Measurements from ENCODE around the gene SCAPER. TPM values are rescaled to one million over a fixed set of nuclear protein-coding genes. Genes with fewer than 3 reads are reported as not detected.
A peak's percentile ranks its signal among the peaks of the same experiment; 100 is the strongest.

Gene SCAPER
- total RNA-seq, 2 donors from 2014 or later = 30.9 to 34.7 TPM

DNA sequence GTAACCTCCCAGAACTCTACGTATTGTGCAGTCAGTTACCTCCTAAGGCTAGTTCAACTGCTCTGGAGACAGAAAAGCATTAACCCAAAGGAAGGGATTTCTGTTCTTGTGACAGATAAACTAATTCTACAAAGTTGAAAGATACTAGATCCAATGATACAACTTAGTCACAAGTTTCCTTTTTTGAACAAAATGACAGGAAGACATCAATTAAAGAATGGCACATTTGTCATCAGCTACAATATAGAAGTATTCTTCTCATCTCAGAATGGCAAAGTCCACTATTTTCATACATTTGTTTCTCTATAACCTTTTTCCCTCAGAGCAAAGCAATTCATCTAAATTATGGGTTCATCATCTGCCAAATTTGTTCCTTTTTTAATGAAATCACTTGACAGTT is 524.9 kb downstream of the SCAPER start:
- ATAC-seq (replicated peaks in 1 of 2) = no peak
- DNase-seq = no peak
- H3K4me3 Mint-ChIP-seq = no peak overlapping the region
- no peak overlapping the region for H3K27ac Mint-ChIP-seq
- H3K9me3 Mint-ChIP-seq = no peaks in the 10 kb centered on the region
- H3K27me3 Mint-ChIP-seq (ENCODE audit: low read depth) = no peaks in the 10 kb centered on the region
- peaks cover 1 to 4% of the 10 kb centered on the region in 2 donors for H3K36me3 Mint-ChIP-seq (ENCODE audit: insufficient read depth in 2 of 2)
- peaks cover 9% of the 10 kb centered on the region for H3K4me1 Mint-ChIP-seq (ENCODE audit: low read depth)

DNA sequence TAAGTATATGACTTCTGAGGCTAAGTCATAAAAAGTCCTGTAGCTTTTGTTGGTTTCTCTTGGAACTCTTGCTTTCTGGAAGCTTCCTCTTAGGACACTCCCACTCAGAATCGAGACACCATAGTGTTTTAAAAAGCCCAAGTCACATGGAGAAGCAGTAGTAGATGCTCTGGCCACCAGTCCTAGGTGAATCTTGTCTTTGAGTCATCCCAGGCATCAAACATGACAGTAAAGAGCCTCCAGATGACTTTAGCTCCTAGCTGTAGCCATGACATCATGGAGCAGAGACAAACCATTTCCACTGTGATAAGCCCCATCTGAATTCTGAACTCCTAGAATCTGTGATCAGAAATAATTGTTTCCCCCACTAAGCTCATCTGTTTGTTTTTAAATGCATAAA is 526.4 kb downstream of the SCAPER start:
- Mint-ChIP-seq H3K4me1 (ENCODE audit: low read depth) (peaks cover 7% of the 10 kb centered on the region), H3K27ac (peak overlapping the region; percentile 30), H3K9me3 (no peaks in the 10 kb centered on the region), H3K36me3 (ENCODE audit: insufficient read depth in 2 of 2) (peaks cover 1 to 5% of the 10 kb centered on the region in 2 donors), H3K4me3 (no peak overlapping the region), H3K27me3 (ENCODE audit: low read depth) (no peaks in the 10 kb centered on the region)
- DNase-seq = no peak
- peak; percentile 36 to 53 for ATAC-seq (replicated peaks in 1 of 2)

DNA sequence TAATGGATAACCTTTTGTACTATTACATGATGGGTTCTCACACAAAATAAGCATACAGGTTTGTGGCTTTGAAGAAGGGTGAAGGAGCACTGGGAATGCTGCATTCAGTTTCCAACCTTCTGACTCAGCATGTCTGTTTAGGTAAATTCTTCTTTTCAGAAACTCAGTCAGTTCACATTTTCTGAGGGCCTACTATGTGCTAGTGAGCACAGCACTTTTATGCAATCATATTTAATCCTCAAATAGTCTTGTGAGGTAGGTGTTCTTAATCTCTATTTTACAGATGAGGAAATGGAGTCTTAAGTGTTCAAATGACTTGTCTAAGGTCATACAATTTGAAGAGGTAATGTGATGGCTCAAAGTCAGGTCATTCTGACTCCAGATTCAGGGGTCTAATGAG is 527.4 kb downstream of the SCAPER start:
- Mint-ChIP-seq H3K27ac (no peak overlapping the region), H3K4me3 (no peak overlapping the region), H3K36me3 (ENCODE audit: insufficient read depth in 2 of 2) (peaks cover 1 to 6% of the 10 kb centered on the region in 2 donors), H3K9me3 (no peaks in the 10 kb centered on the region), H3K27me3 (ENCODE audit: low read depth) (no peaks in the 10 kb centered on the region), H3K4me1 (ENCODE audit: low read depth) (no peaks in the 10 kb centered on the region)
- ATAC-seq (replicated peaks in 1 of 2) (no peak), DNase-seq (no peak)

DNA sequence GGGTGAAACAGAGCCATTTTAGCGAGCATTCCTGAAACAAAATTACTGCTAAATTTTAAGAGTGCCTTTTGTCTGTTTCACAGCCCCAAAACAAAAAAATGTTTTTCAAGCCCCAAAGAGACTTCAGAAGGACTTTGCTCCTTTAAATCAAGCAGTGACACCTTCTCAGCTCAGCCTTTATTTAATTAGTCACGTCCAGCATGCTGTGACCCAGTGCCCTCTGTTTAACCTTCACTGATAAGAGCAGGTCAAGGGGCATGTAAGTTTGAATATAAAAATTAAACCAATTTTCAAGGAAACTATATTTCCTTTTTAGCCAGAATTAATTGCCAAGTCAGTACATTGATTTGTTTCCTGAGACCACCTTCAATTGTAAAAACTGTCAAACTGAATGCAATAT is 527.9 kb downstream of the SCAPER start:
- Mint-ChIP-seq H3K36me3 (ENCODE audit: insufficient read depth in 2 of 2) (peaks cover 1 to 6% of the 10 kb centered on the region in 2 donors), H3K4me3 (no peak overlapping the region), H3K27me3 (ENCODE audit: low read depth) (no peaks in the 10 kb centered on the region), H3K4me1 (ENCODE audit: low read depth) (no peaks in the 10 kb centered on the region), H3K27ac (no peak overlapping the region), H3K9me3 (no peaks in the 10 kb centered on the region)
- DNase-seq (no peak), ATAC-seq (replicated peaks in 1 of 2) (no peak)

DNA sequence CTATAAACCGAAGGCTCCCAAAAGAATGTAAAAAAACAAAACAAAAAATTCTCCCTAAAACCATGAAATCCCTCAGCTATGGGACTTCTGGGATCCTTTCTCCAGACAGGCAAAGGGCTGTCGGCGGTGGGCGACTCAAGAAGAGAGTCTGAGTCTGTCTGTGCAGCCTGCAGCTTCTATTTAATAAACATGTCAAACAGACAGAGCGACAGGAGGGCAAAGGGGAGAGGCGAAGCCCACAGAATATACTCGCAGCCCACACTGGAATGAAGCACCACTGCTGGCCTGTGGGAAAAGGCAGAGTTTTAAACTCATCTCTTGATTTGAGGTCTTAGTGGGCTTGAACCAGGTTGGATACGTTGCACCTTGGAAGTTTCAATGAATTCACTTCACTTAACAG is 528.3 kb downstream of the SCAPER start:
- Mint-ChIP-seq H3K36me3 (ENCODE audit: insufficient read depth in 2 of 2) (peaks cover 0 to 6% of the 10 kb centered on the region in 2 donors), H3K27me3 (ENCODE audit: low read depth) (no peaks in the 10 kb centered on the region), H3K4me1 (ENCODE audit: low read depth) (no peaks in the 10 kb centered on the region), H3K9me3 (no peaks in the 10 kb centered on the region), H3K4me3 (no peak overlapping the region), H3K27ac (no peak overlapping the region)
- no peak for ATAC-seq (replicated peaks in 1 of 2)
- no peak for DNase-seq

DNA sequence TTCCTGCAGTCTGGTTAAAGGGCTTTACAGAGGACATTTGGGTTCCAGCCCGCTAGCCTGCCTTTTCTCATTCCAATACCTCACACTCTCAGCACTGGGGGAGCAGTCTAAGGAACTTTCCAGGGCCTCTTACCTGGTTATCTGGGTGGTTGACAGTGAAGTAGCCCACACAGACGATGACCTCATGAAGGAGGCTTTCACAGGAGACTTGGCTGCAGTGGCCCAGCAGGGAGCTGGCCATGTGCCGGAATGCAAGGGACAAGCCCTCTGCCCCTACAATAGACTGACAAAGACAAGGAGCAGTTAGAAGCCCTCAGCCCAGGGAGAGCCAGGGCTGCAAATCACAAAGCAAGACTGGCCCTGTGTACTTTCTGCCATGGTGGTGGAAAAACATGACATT is 529.1 kb downstream of the SCAPER start:
- Mint-ChIP-seq H3K27me3 (ENCODE audit: low read depth) (no peaks in the 10 kb centered on the region), H3K27ac (no peak overlapping the region), H3K9me3 (no peaks in the 10 kb centered on the region), H3K36me3 (ENCODE audit: insufficient read depth in 2 of 2) (peaks cover 0 to 6% of the 10 kb centered on the region in 2 donors), H3K4me3 (no peak overlapping the region), H3K4me1 (ENCODE audit: low read depth) (no peaks in the 10 kb centered on the region)
- no peak for ATAC-seq (replicated peaks in 1 of 2)
- no peak for DNase-seq

DNA sequence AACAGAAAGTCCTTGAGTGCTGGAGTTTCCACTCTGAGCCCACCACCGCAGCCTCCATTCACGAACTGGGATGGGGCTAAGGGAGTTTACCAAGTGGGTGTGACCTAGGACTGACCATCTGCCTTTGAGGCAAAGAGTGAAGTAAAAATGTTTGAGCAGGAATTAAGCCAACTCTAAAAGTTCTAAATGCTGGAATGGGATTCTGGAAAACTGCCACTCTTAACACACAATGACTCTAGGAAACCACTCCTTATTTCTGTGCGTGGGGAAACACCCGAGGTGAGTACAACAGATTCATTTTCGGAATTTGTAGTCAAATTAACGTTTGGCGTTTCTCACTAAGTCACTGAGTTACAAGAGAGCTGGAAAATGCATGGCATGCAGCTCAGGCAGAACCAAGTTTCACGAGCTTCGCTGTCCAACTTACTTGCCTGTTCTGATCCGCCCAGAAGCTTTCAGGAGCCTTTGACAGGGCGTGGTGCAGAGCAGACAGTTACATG is 537.0 kb downstream of the SCAPER start:
- no peaks in the 10 kb centered on the region for H3K4me1 Mint-ChIP-seq (ENCODE audit: low read depth)
- no peak for DNase-seq
- H3K9me3 Mint-ChIP-seq = no peaks in the 10 kb centered on the region
- H3K36me3 Mint-ChIP-seq (ENCODE audit: insufficient read depth in 2 of 2) = no peaks in the 10 kb centered on the region
- no peak for ATAC-seq (replicated peaks in 1 of 2)
- H3K27ac Mint-ChIP-seq = no peak overlapping the region
- no peak overlapping the region for H3K4me3 Mint-ChIP-seq
- H3K27me3 Mint-ChIP-seq (ENCODE audit: low read depth) = no peaks in the 10 kb centered on the region

DNA sequence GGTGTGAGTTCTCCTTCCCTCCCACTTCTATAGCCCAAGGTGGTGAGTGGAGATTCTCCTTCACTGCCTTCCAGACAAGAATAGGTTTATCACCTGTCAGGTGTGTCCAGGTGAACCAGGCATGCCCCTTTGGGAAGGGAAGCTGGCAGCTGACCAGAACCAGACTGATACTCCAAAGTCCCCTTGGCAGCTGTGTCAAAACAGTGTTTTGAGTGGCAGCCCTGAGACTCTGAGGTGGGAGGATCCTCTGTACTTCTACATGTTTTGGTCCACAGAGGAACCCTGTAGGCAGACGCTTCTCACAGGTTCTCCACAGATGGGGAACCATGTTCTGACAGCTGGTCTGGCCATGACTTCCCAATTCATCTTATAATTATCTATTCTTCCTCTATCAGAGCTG is 538.4 kb downstream of the SCAPER start:
- Mint-ChIP-seq H3K4me3 (no peak overlapping the region), H3K27me3 (ENCODE audit: low read depth) (no peaks in the 10 kb centered on the region), H3K9me3 (no peaks in the 10 kb centered on the region)

DNA sequence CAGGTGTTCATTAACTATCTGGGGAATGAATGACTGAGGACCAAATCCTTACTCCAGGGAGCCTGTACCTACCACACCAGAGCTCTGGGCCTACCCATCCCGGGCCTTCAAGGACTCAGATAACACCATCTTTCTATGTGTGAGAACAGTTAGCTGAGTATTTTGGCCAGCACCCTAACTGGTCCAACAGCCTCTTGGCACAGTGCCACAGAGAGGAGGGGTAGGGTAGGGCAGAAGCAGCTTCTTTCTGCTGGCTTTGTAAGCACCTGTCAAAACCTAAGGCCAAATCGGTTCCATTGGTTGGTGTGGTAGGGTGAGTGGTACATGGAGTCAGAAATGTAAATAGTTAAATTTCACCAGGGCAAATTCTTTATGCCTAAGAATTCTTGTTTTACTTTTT is 541.9 kb downstream of the SCAPER start:
- Mint-ChIP-seq H3K4me3 (no peak overlapping the region), H3K27me3 (ENCODE audit: low read depth) (no peaks in the 10 kb centered on the region), H3K27ac (no peak overlapping the region), H3K9me3 (no peaks in the 10 kb centered on the region), H3K4me1 (ENCODE audit: low read depth) (no peaks in the 10 kb centered on the region), H3K36me3 (ENCODE audit: insufficient read depth in 2 of 2) (peaks cover 0 to 2% of the 10 kb centered on the region in 2 donors)
- DNase-seq (no peak), ATAC-seq (replicated peaks in 1 of 2) (no peak)

More for the DNA sequence above, 538.4 kb downstream of the SCAPER start:
- H3K36me3 Mint-ChIP-seq (ENCODE audit: insufficient read depth in 2 of 2) = peaks cover 0 to 2% of the 10 kb centered on the region in 2 donors
- DNase-seq (no peak), ATAC-seq (replicated peaks in 1 of 2) (no peak)
- H3K4me1 Mint-ChIP-seq (ENCODE audit: low read depth) = no peaks in the 10 kb centered on the region
- H3K27ac Mint-ChIP-seq = no peak overlapping the region

DNA sequence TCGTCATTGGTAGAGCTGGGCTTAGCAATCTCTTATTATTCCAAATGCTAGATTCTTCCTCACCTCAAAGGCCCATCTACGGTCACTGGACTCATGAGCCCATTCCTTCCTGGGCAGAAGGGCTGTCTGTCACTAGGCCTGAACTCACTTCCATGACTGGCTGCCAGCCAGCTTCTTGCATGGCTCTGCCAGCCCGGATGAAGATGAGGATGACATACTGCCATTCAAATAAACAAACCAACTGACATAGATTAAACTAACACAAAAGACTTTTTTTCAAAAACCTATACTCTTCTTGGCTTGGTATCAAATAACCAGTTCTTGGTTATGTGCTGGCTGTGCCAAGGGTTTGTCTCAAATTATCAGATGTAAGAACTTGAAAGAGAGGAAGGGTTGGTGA is 544.7 kb downstream of the SCAPER start:
- Mint-ChIP-seq H3K9me3 (no peaks in the 10 kb centered on the region), H3K27me3 (ENCODE audit: low read depth) (no peaks in the 10 kb centered on the region), H3K36me3 (ENCODE audit: insufficient read depth in 2 of 2) (peaks cover 0 to 2% of the 10 kb centered on the region in 2 donors), H3K4me1 (ENCODE audit: low read depth) (no peaks in the 10 kb centered on the region), H3K27ac (no peak overlapping the region), H3K4me3 (no peak overlapping the region)
- no peak for DNase-seq
- no peak for ATAC-seq (replicated peaks in 1 of 2)

DNA sequence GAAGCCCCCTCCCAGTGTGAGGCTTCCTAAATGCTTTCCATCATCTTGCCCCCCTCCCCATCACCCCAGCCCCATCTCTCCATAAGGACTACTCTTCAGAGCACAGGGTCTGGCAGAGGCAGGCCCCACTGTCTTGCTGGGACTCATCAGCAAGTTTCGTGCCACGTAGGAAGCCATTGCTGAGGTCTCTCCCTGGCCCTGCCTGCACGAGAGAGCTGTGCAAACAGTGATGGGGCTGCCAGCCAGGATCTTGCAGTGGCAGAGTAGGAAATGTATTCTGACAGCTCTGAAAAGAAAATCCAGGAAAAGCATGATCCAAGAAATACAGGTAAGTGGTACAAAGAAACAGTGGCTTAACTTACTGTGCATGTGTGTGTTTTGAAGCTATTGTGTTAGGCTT is 546.0 kb downstream of the SCAPER start:
- Mint-ChIP-seq H3K9me3 (no peaks in the 10 kb centered on the region), H3K4me3 (no peak overlapping the region), H3K27me3 (ENCODE audit: low read depth) (no peaks in the 10 kb centered on the region), H3K4me1 (ENCODE audit: low read depth) (no peaks in the 10 kb centered on the region), H3K27ac (no peak overlapping the region), H3K36me3 (ENCODE audit: insufficient read depth in 2 of 2) (peaks cover 0 to 2% of the 10 kb centered on the region in 2 donors)
- ATAC-seq (replicated peaks in 1 of 2) (no peak), DNase-seq (no peak)

DNA sequence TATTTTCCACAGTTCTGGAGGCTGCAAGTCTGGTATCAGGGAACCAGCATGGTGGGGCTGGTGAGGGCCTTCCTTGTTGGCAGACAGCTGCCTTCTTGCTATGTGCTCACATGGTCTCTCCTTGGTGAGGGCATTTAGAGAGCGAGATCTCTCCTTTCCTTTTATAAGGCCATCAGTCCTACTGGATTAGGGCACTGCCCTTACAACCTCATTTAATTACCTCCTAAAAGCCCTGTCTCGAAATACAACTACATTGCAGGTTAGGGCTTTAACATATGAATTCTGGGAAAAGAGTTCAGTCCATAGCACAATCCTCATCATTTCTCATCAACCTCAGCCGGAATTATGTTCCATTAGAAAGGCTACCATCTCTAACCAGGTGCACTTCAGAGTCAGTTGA is 546.7 kb downstream of the SCAPER start:
- Mint-ChIP-seq H3K27me3 (ENCODE audit: low read depth) (no peaks in the 10 kb centered on the region), H3K4me1 (ENCODE audit: low read depth) (no peaks in the 10 kb centered on the region), H3K27ac (no peak overlapping the region), H3K4me3 (no peak overlapping the region), H3K36me3 (ENCODE audit: insufficient read depth in 2 of 2) (peaks cover 0 to 2% of the 10 kb centered on the region in 2 donors), H3K9me3 (no peaks in the 10 kb centered on the region)
- no peak for ATAC-seq (replicated peaks in 1 of 2)
- no peak for DNase-seq

DNA sequence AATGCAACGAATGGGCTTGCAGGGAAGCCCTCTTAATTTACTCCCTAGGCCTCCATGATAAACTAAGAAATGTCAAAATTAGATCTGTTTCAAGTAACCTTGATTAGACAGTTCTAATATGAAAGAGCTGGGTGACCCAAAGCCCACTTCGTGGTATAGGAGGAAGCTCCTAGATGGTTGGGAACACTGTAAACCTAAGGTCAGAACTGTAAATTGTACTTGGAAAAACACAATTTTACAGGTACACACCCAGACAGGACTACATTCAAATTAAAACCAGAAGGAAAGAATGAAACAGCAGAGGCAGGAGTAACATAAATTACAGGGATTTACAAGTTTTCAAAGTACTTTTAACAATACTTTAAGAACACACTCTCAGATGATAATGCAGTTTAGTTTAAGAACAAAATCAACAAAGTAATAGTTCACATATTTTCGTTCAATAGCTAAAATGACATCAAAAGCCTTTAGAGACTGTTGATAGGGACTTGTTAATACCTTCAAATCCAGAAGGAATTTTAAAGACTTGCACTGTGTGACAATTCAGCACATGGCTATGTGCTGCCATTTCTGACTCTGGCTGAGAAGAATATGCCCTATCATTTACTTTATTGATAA is 550.2 kb downstream of the SCAPER start:
- H3K4me3 Mint-ChIP-seq = no peak overlapping the region
- no peak overlapping the region for H3K27ac Mint-ChIP-seq
- no peaks in the 10 kb centered on the region for H3K4me1 Mint-ChIP-seq (ENCODE audit: low read depth)
- DNase-seq (no peak), ATAC-seq (replicated peaks in 1 of 2) (no peak)
- peaks cover 3% of the 10 kb centered on the region for H3K27me3 Mint-ChIP-seq (ENCODE audit: low read depth)
- H3K9me3 Mint-ChIP-seq = no peaks in the 10 kb centered on the region
- no peaks in the 10 kb centered on the region for H3K36me3 Mint-ChIP-seq (ENCODE audit: insufficient read depth in 2 of 2)

DNA sequence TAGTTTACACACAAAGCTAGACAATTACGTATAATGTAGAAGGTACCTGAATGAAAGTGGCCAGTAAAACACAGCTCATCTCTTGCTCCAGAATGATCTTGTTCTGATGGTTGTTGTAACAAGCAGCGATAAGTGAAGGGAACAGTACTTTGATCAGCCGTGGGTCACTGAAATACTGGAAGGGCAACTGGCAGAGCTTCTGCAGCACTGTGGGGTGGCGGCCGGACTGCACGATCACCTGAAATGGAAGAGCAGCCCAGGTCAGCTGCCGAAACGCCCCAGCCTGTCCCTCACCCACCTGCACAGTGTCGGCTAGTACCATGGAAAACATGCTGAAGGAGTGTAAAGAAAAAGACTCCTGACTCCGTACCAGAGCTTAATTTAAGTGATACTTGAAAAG is 551.2 kb downstream of the SCAPER start:
- ATAC-seq (replicated peaks in 1 of 2) (no peak), DNase-seq (no peak)
- H3K4me1 Mint-ChIP-seq (ENCODE audit: low read depth) = no peaks in the 10 kb centered on the region
- H3K36me3 Mint-ChIP-seq (ENCODE audit: insufficient read depth in 2 of 2) = peaks cover 0 to 2% of the 10 kb centered on the region in 2 donors
- H3K27ac Mint-ChIP-seq = no peak overlapping the region
- no peak overlapping the region for H3K4me3 Mint-ChIP-seq
- H3K27me3 Mint-ChIP-seq (ENCODE audit: low read depth) = peaks cover 10% of the 10 kb centered on the region
- no peaks in the 10 kb centered on the region for H3K9me3 Mint-ChIP-seq
